Esophagus (tissue), 2 donors: ENCODE results near the gene FBXO30. TPM values are rescaled to one million over a fixed set of nuclear protein-coding genes. Genes with fewer than 3 reads are reported as not detected.

Experiments
- H3K27ac ChIP-seq, 2 donors: one replicate each; pipeline ENCODE4 v1.5.1; 2013; ENCODE audit warnings: low read depth in 2 of 2, mild to moderate bottlenecking in 2 of 2, inconsistent platforms in 1 of 2, low read length in 1 of 2, moderate library complexity in 1 of 2
- H3K27me3 ChIP-seq, 2 donors: one replicate each; pipeline ENCODE4 v1.6.1; 2013; ENCODE audit warnings: low read length in 2 of 2, control low read depth in 1 of 2, mild to moderate bottlenecking in 1 of 2; ENCODE audit not compliant: insufficient read depth in 2 of 2, control insufficient read depth in 1 of 2
- H3K36me3 ChIP-seq, 2 donors: one replicate each; pipeline ENCODE4 v1.6.1; 2013; ENCODE audit warnings: low read length in 1 of 2; ENCODE audit not compliant: control insufficient read depth in 2 of 2, insufficient read depth in 2 of 2
- H3K4me1 ChIP-seq, 2 donors: one replicate each; pipeline ENCODE4 v1.6.1; 2013; ENCODE audit warnings: low read length in 1 of 2; ENCODE audit not compliant: control insufficient read depth in 2 of 2, insufficient read depth in 2 of 2
- H3K4me3 ChIP-seq, 2 donors: one replicate each; pipeline ENCODE4 v1.5.1; 2013; ENCODE audit warnings: low read length in 2 of 2, mild to moderate bottlenecking in 2 of 2, low read depth in 1 of 2, moderate library complexity in 1 of 2
- H3K9me3 ChIP-seq, 2 donors: one replicate each; pipeline ENCODE4 v1.6.1; 2013; ENCODE audit warnings: mild to moderate bottlenecking in 2 of 2, low read depth in 1 of 2, low read length in 1 of 2, moderate library complexity in 1 of 2; ENCODE audit not compliant: control insufficient read depth in 2 of 2, insufficient read depth in 1 of 2
- WGBS, 2 donors: extraction: QIAGEN DNeasy Blood & Tissue Kit; methylation state at CpG; one replicate each; pipeline ENCODE4 v1.1.7; 2013; 5-methylcytosine and 5-hydroxymethylcytosine counted together
- polyA plus RNA-seq, 2 donors: library from polyadenylated mRNA; stranded (reverse); fragments of 200-250 nt; gene quantifications; one replicate each; pipeline ENCODE4 v1.2.3, GENCODE V29; 2013
- donor health status: healthy with polysubstance abuse.
- donor health status: Bipolar disorder and iron deficiency.

Gene FBXO30
- polyA plus RNA-seq, 2 donors, result 3.5 to 4.8 TPM

DNA sequence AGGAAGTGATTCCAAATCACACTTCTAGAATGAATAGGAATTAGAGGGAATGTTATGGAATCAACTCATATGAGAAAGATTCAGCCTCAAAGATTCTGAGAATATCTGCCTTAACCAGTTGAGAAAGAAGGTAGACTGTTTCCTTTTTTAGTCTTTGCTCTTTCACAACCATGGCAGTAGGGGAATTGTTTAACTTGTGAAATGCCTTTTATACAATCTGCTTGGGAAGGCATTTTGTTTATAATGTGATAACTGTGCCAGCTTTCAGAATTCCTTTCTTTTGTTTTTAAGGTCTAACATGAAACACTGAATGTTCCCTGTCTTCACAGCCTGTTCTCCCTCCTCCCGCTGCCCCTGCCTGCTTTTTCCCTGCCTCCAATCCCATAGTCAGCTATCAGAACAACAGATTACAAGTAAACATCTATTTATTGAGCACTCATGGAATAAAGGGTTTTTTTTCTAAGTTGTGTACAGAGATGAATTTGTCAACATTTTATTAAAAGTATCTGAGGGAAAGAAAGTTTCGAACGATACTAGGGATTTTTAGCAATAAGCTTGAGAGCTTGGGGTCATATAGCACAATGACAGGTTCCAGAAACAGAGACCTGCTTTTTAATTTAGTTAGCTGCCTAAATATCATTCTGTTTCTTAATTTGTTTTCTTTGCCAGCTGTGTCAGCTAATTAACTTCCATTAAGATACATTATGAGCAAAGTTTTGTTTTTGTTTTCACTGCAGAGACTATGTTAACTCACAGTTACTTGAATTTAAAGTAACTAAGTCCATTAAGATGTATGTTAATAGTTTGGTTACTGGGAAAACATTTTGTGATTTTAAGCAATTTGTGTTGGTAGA is 28.3 kb upstream of the FBXO30 start:
- WGBS, 2 donors, result 78 to 86% methylated on average over 3 of the region's 3 CpGs
- peak overlapping the region in 1 of 2 donors; percentile 49 for H3K27ac ChIP-seq

DNA sequence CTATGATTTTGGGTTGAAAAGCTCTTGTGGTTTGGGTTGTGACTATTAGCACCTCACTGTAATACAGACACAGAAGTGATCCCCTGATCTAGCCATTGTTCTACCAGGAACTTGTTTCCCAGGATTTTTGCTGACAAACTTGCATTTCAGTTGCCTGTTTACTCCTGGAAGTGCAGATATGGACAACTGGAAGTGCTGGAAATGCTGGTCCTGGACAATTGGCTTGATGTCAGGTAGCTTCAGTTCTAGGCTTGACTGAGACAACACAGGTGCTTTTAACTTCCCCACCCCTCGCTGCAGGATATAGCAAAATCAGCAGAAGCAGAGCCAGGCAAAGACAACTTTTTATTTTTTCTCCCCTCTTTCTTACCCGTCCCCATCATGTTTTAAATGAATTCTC is 27.1 kb upstream of the FBXO30 start:
- 71 to 72% methylated on average over 2 of the region's 2 CpGs for WGBS, 2 donors
- no peak overlapping the region for H3K4me3 ChIP-seq
- H3K36me3 ChIP-seq, result no peaks in the 10 kb centered on the region
- no peaks in the 10 kb centered on the region for H3K27me3 ChIP-seq
- H3K27ac ChIP-seq, result peak overlapping the region in 1 of 2 donors; percentile 71
- H3K9me3 ChIP-seq, result no peaks in the 10 kb centered on the region
- peaks cover 0 to 2% of the 10 kb centered on the region in 2 donors for H3K4me1 ChIP-seq

More for the DNA sequence above, 28.3 kb upstream of the FBXO30 start:
- H3K9me3 ChIP-seq, result no peaks in the 10 kb centered on the region
- H3K4me3 ChIP-seq, result no peak overlapping the region
- no peaks in the 10 kb centered on the region for H3K27me3 ChIP-seq
- no peaks in the 10 kb centered on the region for H3K36me3 ChIP-seq
- peaks cover 0 to 2% of the 10 kb centered on the region in 2 donors for H3K4me1 ChIP-seq

DNA sequence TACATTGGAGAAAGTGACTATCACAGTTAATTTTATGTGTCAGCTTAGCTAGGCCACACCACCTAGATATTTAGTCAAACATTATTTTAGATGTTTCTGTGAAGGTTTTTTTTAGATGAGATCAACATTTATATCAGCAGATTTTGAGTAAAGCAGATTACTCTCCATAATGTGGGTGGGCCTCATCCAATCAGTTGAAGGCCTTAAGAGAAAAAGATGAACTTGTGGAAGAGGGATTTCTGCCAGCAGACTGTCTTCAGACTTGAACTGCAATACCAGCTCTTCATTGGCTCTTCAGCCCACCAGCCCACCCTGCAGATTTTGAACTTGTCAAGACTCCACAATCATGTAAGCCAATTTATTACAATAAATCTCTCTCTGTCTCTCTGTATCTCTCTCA is 25.1 kb upstream of the FBXO30 start:
- no peak overlapping the region for H3K27ac ChIP-seq
- H3K4me3 ChIP-seq, result no peak overlapping the region
- peaks cover 0 to 2% of the 10 kb centered on the region in 2 donors for H3K4me1 ChIP-seq
- H3K9me3 ChIP-seq, result no peaks in the 10 kb centered on the region
- H3K27me3 ChIP-seq, result no peaks in the 10 kb centered on the region
- H3K36me3 ChIP-seq, result no peaks in the 10 kb centered on the region

DNA sequence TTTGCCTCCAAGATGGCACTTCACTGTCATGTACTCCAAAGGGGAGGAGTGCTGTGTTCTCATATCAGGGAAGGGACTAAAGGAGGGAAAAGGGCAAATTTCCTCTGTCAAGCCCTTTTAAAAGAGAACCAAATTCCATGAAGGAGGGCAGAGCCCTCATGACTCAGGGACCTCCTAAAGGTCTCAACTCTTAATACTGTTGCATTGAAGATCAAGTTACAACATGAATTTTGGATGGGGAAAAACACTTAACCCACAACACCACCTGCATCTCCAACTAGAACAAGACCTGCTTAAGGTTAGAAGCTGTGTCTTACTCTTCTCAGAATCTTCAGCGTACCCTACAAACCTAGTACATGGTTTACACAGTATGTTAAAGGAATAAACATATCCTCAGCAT is 23.7 kb upstream of the FBXO30 start:
- Histone ChIP-seq H3K4me1 (peaks cover 0 to 2% of the 10 kb centered on the region in 2 donors), H3K27ac (no peak overlapping the region)
- WGBS, 2 donors, result 93 to 98% methylated on average over 1 of the region's 1 CpG

DNA sequence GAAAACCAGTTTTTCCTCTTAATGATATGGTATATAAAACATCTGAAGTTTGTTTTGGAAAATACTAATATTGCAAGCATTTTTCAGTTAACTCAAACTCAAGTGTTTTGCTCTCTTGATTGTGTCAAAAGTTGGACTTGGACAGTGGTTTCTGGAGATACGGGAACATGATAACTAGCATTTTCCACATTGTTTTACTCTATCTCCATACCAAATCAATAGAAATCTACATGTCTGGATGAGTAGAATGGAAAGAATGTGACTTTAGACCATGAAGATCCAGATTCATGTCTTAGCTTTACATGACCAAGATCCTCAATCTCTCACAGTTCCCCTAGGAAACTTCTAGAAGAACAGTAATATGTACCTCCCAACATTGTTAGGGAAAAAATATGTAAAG is 22.2 kb upstream of the FBXO30 start:
- WGBS, 2 donors, result 89 to 93% methylated on average over 1 of the region's 1 CpG
- Histone ChIP-seq H3K27me3 (no peaks in the 10 kb centered on the region), H3K4me1 (no peaks in the 10 kb centered on the region), H3K4me3 (no peak overlapping the region), H3K27ac (no peak overlapping the region), H3K36me3 (no peaks in the 10 kb centered on the region), H3K9me3 (no peaks in the 10 kb centered on the region)

More for the DNA sequence above, 23.7 kb upstream of the FBXO30 start:
- Histone ChIP-seq H3K9me3 (no peaks in the 10 kb centered on the region), H3K27me3 (no peaks in the 10 kb centered on the region), H3K4me3 (no peak overlapping the region), H3K36me3 (no peaks in the 10 kb centered on the region)

DNA sequence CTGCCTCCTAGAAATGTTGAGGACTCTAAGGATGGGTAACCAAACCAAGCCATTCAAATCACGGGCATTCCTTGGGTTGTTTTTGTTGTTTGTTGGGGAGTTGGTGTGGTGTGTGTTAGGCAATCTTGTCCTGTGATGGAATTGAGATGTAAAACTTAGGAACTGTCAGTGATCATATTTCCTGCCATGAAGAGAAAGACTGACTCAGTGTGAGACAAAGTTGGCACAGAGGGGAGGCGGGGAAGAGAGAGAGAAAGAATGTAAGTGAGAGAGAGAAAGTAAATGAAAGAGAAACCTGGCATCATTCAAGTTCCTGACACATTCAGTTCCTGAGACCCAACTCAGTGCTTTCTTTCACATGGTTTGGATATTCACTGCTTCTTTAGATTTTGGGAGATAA is 21.6 kb upstream of the FBXO30 start:
- no peaks in the 10 kb centered on the region for H3K27me3 ChIP-seq
- WGBS, 2 donors, result 78 to 81% methylated on average over 2 of the region's 2 CpGs
- H3K9me3 ChIP-seq, result no peaks in the 10 kb centered on the region
- no peak overlapping the region for H3K27ac ChIP-seq
- no peaks in the 10 kb centered on the region for H3K36me3 ChIP-seq
- H3K4me3 ChIP-seq, result no peak overlapping the region
- no peaks in the 10 kb centered on the region for H3K4me1 ChIP-seq

DNA sequence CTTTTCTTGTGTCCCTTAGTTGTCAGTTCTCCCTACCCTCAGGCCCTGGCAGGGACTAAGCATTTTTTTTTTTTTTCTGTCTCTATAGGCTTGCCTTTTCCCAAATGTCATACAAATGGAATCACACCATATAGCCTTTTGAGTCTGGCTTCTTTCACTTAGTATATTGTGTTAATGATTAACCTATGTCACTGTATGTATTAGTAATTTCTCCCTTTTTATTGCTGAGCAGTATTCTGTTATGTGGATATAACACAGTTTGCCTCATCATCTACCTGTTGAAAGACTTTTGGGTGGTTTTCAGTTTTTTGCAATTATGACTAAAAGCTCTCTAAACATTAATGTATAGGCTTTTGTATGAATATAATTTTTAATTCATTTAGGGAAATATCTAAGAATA is 16.0 kb upstream of the FBXO30 start:
- Histone ChIP-seq H3K9me3 (no peaks in the 10 kb centered on the region), H3K27ac (no peak overlapping the region), H3K27me3 (no peaks in the 10 kb centered on the region), H3K4me3 (no peak overlapping the region), H3K4me1 (no peaks in the 10 kb centered on the region), H3K36me3 (no peaks in the 10 kb centered on the region)

DNA sequence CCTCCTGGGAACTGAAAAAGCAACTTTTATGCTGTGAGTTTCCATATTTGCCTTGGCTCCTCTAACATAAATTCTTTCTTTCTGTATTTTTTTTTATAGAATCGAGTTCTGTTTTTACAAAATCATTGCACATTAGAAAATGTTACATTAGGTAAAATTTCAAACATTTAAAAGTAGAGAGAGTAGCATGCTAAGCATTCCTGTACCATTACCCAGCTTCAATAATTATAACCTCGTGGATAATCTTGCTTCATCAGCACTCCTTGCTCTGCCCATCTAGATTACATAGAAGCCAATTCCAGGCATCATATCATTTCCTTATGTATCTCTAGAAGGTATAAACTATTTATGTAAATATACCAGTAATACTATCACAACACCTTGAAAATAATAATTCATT is 15.4 kb upstream of the FBXO30 start:
- Histone ChIP-seq H3K27ac (no peak overlapping the region), H3K9me3 (no peaks in the 10 kb centered on the region), H3K27me3 (no peaks in the 10 kb centered on the region), H3K4me3 (no peak overlapping the region), H3K36me3 (no peaks in the 10 kb centered on the region), H3K4me1 (no peaks in the 10 kb centered on the region)
- 59 to 77% methylated on average over 2 of the region's 2 CpGs for WGBS, 2 donors

DNA sequence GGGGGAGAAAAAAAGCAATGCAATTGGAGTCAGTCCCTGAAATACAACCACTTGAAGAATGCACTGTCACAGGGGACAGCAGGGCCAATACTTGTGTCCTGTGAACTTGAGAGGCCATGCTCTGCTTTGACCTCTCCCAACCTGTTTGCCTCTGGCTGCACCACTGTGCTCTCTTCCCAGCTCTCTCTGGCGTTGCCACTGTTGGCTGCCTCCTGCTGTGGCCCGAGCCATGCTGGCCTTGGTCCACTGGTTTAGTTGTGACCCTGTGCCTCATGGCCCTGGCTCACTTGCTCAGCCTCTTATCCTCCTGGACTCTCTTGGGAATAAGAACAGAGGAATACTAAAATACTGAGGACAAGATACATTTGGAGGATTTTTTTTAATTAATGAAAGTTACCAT is 14.5 kb upstream of the FBXO30 start:
- no peaks in the 10 kb centered on the region for H3K36me3 ChIP-seq
- no peaks in the 10 kb centered on the region for H3K9me3 ChIP-seq
- no peaks in the 10 kb centered on the region for H3K27me3 ChIP-seq
- H3K4me3 ChIP-seq, result no peak overlapping the region
- no peak overlapping the region for H3K27ac ChIP-seq
- WGBS, 2 donors, result 80 to 84% methylated on average over 2 of the region's 2 CpGs
- H3K4me1 ChIP-seq, result no peaks in the 10 kb centered on the region

DNA sequence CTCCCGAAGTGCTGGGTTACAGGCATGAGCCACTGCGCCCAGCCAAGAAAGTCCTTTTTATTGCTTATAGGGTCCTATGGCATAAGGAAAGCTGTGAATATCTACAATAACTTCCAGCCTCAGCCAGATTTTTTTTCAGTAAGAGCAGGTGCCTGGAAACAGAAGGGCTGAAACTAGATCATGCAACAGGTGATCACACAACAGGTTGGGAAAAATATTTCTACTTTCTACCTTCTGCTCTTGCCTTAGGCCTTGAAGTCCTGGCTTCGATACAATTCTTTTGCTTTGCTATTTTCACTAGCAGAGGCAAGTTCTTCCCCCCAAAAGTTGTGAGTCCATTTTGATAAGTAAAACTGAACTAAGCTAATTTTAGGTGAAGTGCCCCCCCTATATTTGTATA is 9.7 kb upstream of the FBXO30 start:
- H3K4me3 ChIP-seq, result no peak overlapping the region
- H3K4me1 ChIP-seq, result no peaks in the 10 kb centered on the region
- no peak overlapping the region for H3K27ac ChIP-seq
- H3K9me3 ChIP-seq, result no peaks in the 10 kb centered on the region
- H3K36me3 ChIP-seq, result no peaks in the 10 kb centered on the region
- WGBS, 2 donors, result 92 to 93% methylated on average over 3 of the region's 3 CpGs
- H3K27me3 ChIP-seq, result no peaks in the 10 kb centered on the region
